H1 (cell line): ENCODE data around the gene GPX8. TPM values are rescaled to one million over a fixed set of nuclear protein-coding genes. Genes with fewer than 3 reads are reported as not detected.

Experiments used
- CTCF ChIA-PET: fragments of 300-600 bp; sonication (Branson Sonifier 250); formaldehyde crosslinking; loops from one replicate; lab custom pipeline; 2021; ENCODE audit not compliant: partially characterized antibody; lab: Charles Lee
- POLR2A ChIA-PET: fragments of 300-600 bp; sonication (Branson Sonifier 250); formaldehyde crosslinking; loops from one replicate; lab custom pipeline; 2021; ENCODE audit warnings: inconsistent platforms; ENCODE audit not compliant: partially characterized antibody; lab: Charles Lee
- DNase-seq, 2 experiments: peaks; one replicate each; pipeline versions ENCODE4 v3.0.0 to v3.0.0-alpha.2; 2010 to 2022; ENCODE audit warnings: low spot score in 2 of 2, low read depth in 1 of 2, mixed read lengths in 1 of 2
- FAIRE-seq: peaks from 2 replicates; lab custom pipeline; 2011; peaks lifted over from hg19 to GRCh38; lab: Jason Lieb, UNC
- H2AFZ ChIP-seq: 2 replicates; pipeline ENCODE4 v1.8.1; 2012; ENCODE audit warnings: low read length, inconsistent platforms
- H2AK5ac ChIP-seq: 2 replicates; pipeline ENCODE4 v1.6.1; 2013; ENCODE audit warnings: low read depth, low read length
- H2BK120ac ChIP-seq: replicated peaks from 2 replicates; pipeline ENCODE3; 2013; ENCODE audit warnings: low read depth, low read length, inconsistent platforms
- H2BK12ac ChIP-seq: 2 replicates; pipeline ENCODE4 v1.6.1; 2013; ENCODE audit warnings: low read depth, low read length
- H2BK15ac ChIP-seq: 2 replicates; pipeline ENCODE4 v1.6.1; 2013; ENCODE audit warnings: low read length
- H2BK20ac ChIP-seq: 2 replicates; pipeline ENCODE4 v1.6.1; 2013; ENCODE audit warnings: low read length
- H2BK5ac ChIP-seq: 2 replicates; pipeline ENCODE4 v1.6.1; 2013; ENCODE audit warnings: low read depth, low read length
- H3K14ac ChIP-seq: 2 replicates; pipeline ENCODE4 v1.6.1; 2013; ENCODE audit warnings: inconsistent platforms; ENCODE audit not compliant: insufficient read length
- H3K18ac ChIP-seq: 2 replicates; pipeline ENCODE4 v1.6.1; 2013; ENCODE audit warnings: low read length; ENCODE audit errors: extremely low read depth
- H3K23ac ChIP-seq: 2 replicates; pipeline ENCODE4 v1.6.1; 2013; ENCODE audit warnings: inconsistent platforms; ENCODE audit not compliant: insufficient read length
- H3K23me2 ChIP-seq: 2 replicates; pipeline ENCODE4 v1.6.1; 2013; ENCODE audit warnings: low read depth, low read length
- H3K27ac ChIP-seq: 2 replicates; pipeline ENCODE4 v1.6.1; 2011; ENCODE audit warnings: low read depth, low read length, inconsistent platforms
- H3K27me3 ChIP-seq, 4 experiments: replicated peaks in 1 of 4; 1 replicate in 1 of 4; 2 replicates in 3 of 4; pipeline versions ENCODE4 v1.6.1 to v1.8.1; 2011 to 2013; ENCODE audit warnings: low read length in 3 of 4, mild to moderate bottlenecking in 3 of 4, inconsistent platforms in 2 of 4, mixed read lengths in 2 of 4, moderate library complexity in 1 of 4; ENCODE audit not compliant: control insufficient read depth in 3 of 4, insufficient read depth in 3 of 4; ENCODE audit errors: extremely low read depth in 1 of 4
- H3K36me3 ChIP-seq, 4 experiments: 2 replicates each; pipeline versions ENCODE4 v1.6.1 to v1.8.1; 2011 to 2013; ENCODE audit warnings: mild to moderate bottlenecking in 4 of 4, low read length in 3 of 4, moderate library complexity in 2 of 4, control low read depth in 1 of 4, inconsistent platforms in 1 of 4; ENCODE audit not compliant: insufficient read depth in 4 of 4, control insufficient read depth in 2 of 4
- H3K4ac ChIP-seq: replicated peaks from 2 replicates; pipeline ENCODE3; 2013; ENCODE audit warnings: low read length, low read depth, mixed read lengths, inconsistent platforms; ENCODE audit not compliant: insufficient read length
- H3K4me1 ChIP-seq, 4 experiments: replicated peaks in 1 of 4; 1 replicate in 1 of 4; 2 replicates in 3 of 4; pipeline versions ENCODE4 v1.6.1 to v1.8.1; 2011 to 2013; ENCODE audit warnings: low read length in 3 of 4, inconsistent platforms in 2 of 4, mixed read lengths in 1 of 4; ENCODE audit not compliant: insufficient read depth in 4 of 4, control insufficient read depth in 3 of 4
- H3K4me2 ChIP-seq, 2 experiments: 2 replicates each; pipeline versions ENCODE4 v1.6.1 to v1.8.1; 2011 to 2013; ENCODE audit warnings: low read depth in 2 of 2, low read length in 2 of 2, control low read depth in 1 of 2, inconsistent platforms in 1 of 2, mild to moderate bottlenecking in 1 of 2; ENCODE audit not compliant: insufficient read depth in 1 of 2
- H3K4me3 ChIP-seq, 4 experiments: fragments of 200-600, 300-600 bp in 1 of 4; sonication (generic), shearing (Covaris generic), sonication (Bioruptor Twin) in 1 of 4; 2 replicates each; pipeline versions ENCODE4 v1.5.1 to v1.8.1; 2011 to 2016; ENCODE audit warnings: low read length in 4 of 4, low read depth in 3 of 4, control low read depth in 2 of 4, inconsistent platforms in 2 of 4, mild to moderate bottlenecking in 2 of 4, mixed read lengths in 1 of 4, moderate library complexity in 1 of 4; ENCODE audit not compliant: insufficient read depth in 2 of 4; ENCODE audit errors: extremely low read depth in 1 of 4
- H3K56ac ChIP-seq: replicated peaks from 2 replicates; pipeline ENCODE3; 2013; ENCODE audit warnings: low read depth, mild to moderate bottlenecking, mixed read lengths, low read length, inconsistent platforms; ENCODE audit not compliant: insufficient read length
- H3K79me1 ChIP-seq: 2 replicates; pipeline ENCODE4 v1.6.1; 2013; ENCODE audit warnings: low read depth, low read length, control low read depth
- H3K79me2 ChIP-seq, 2 experiments: 2 replicates each; pipeline versions ENCODE4 v1.6.1 to v1.8.1; 2012 to 2013; ENCODE audit warnings: low read length in 2 of 2, mild to moderate bottlenecking in 2 of 2, inconsistent platforms in 1 of 2; ENCODE audit not compliant: insufficient read depth in 2 of 2, control insufficient read depth in 1 of 2
- H3K9ac ChIP-seq, 4 experiments: replicated peaks in 1 of 4; 1 replicate in 1 of 4; 2 replicates in 3 of 4; pipeline versions ENCODE4 v1.6.1 to v1.8.1; 2011 to 2013; ENCODE audit warnings: low read depth in 3 of 4, low read length in 3 of 4, control low read depth in 2 of 4, mild to moderate bottlenecking in 2 of 4, moderate library complexity in 2 of 4, inconsistent platforms in 1 of 4; ENCODE audit errors: extremely low read depth in 1 of 4
- H3K9me3 ChIP-seq, 2 experiments: 2 replicates each; pipeline versions ENCODE4 v1.6.1 to v1.8.1; 2012 to 2013; ENCODE audit warnings: mild to moderate bottlenecking in 2 of 2, moderate library complexity in 2 of 2, control low read depth in 1 of 2, inconsistent platforms in 1 of 2, low read depth in 1 of 2, low read length in 1 of 2, mixed read lengths in 1 of 2; ENCODE audit not compliant: insufficient read depth in 2 of 2
- H4K20me1 ChIP-seq, 2 experiments: replicated peaks in 1 of 2; 2 replicates each; pipeline versions ENCODE3 to v1.8.1; 2011 to 2013; ENCODE audit warnings: inconsistent platforms in 2 of 2, low read length in 2 of 2, mild to moderate bottlenecking in 1 of 2; ENCODE audit not compliant: insufficient read depth in 2 of 2, control insufficient read depth in 1 of 2
- H4K5ac ChIP-seq: 2 replicates; pipeline ENCODE4 v1.6.1; 2013; ENCODE audit warnings: low read length, low read depth, mixed read lengths, inconsistent platforms; ENCODE audit not compliant: insufficient read length
- H4K8ac ChIP-seq: 2 replicates; pipeline ENCODE4 v1.8.0; 2013; ENCODE audit warnings: mild to moderate bottlenecking, moderate library complexity, low read length, inconsistent platforms; ENCODE audit not compliant: insufficient read depth; ENCODE audit errors: extremely low read depth
- H4K91ac ChIP-seq: replicated peaks from 2 replicates; pipeline ENCODE3; 2013; ENCODE audit warnings: low read length, mixed read lengths, inconsistent platforms; ENCODE audit not compliant: insufficient read length
- BACH1 ChIP-seq: IDR thresholded peaks from 2 replicates; pipeline ENCODE4 v1.6.1; 2012; ENCODE audit warnings: low read length, improper control_type of control experiment
- BCL11A ChIP-seq, 2 experiments: IDR thresholded peaks; one replicate each; pipeline ENCODE4 v1.6.1; 2011; ENCODE audit warnings: low read depth in 2 of 2, low read length in 2 of 2, mild to moderate bottlenecking in 2 of 2
- CHD2 ChIP-seq: IDR thresholded peaks from 2 replicates; pipeline ENCODE4 v1.6.1; 2012; ENCODE audit warnings: low read length, improper control_type of control experiment
- GTF2F1 ChIP-seq: IDR thresholded peaks from 2 replicates; pipeline ENCODE4 v1.6.1; 2012; ENCODE audit warnings: low read depth, low read length, improper control_type of control experiment, borderline replicate concordance
- HDAC6 ChIP-seq: IDR thresholded peaks from one replicate; pipeline ENCODE4 v1.7.1; 2012; ENCODE audit warnings: low read depth, mild to moderate bottlenecking, inconsistent platforms, low read length, moderate library complexity
- JUND ChIP-seq: IDR thresholded peaks from 2 replicates; pipeline ENCODE4 v1.6.1; 2011; ENCODE audit warnings: mild to moderate bottlenecking, improper control_type of control experiment, low read length
- KDM1A ChIP-seq: fragments of 200-600, 300-600 bp; sonication (generic); IDR thresholded peaks from 2 replicates; pipeline ENCODE4 v1.7.1; 2016; ENCODE audit warnings: mild to moderate bottlenecking, low read length, borderline replicate concordance
- KDM4A ChIP-seq: IDR thresholded peaks from one replicate; pipeline ENCODE4 v1.7.1; 2012; ENCODE audit warnings: low read depth, mild to moderate bottlenecking, moderate library complexity, low read length, inconsistent platforms; ENCODE audit not compliant: severe bottlenecking
- KDM5A ChIP-seq: fragments of 200-600 bp; IDR thresholded peaks from 2 replicates; pipeline ENCODE4 v1.7.1; 2012; ENCODE audit warnings: mild to moderate bottlenecking, low read length, inconsistent platforms, mixed read lengths
- SIN3A ChIP-seq, 2 experiments: IDR thresholded peaks in 1 of 2; conservative IDR thresholded peaks in 1 of 2; 2 replicates each; pipeline ENCODE4 v1.6.1; 2011 to 2012; ENCODE audit warnings: low read length in 2 of 2, improper control_type of control experiment in 1 of 2, low read depth in 1 of 2, mild to moderate bottlenecking in 1 of 2
- SP4 ChIP-seq: IDR thresholded peaks from 2 replicates; pipeline ENCODE4 v1.6.1; 2012; ENCODE audit warnings: low read length, inconsistent platforms
- SRF ChIP-seq: IDR thresholded peaks from 2 replicates; pipeline ENCODE4 v1.6.1; 2011; ENCODE audit warnings: mild to moderate bottlenecking, low read depth, low read length, moderate library complexity
- SUZ12 ChIP-seq: fragments of 200-600 bp; sonication (generic); IDR thresholded peaks from 2 replicates; pipeline ENCODE4 v1.6.1; 2012; ENCODE audit warnings: mild to moderate bottlenecking, inconsistent platforms, low read length, moderate library complexity, mixed read lengths
- YY1 ChIP-seq: IDR thresholded peaks from 2 replicates; pipeline ENCODE4 v1.6.1; 2011; ENCODE audit warnings: low read depth, mild to moderate bottlenecking, low read length
- WGBS, 2 experiments: shearing (Covaris generic) in 1 of 2; methylation state at CpG; one replicate each; pipeline versions ENCODE4 v1.1.6 to v1.1.7; 2013 to 2015; ENCODE audit warnings: low lambda C conversion rate in 2 of 2, mixed read lengths in 2 of 2, inconsistent platforms in 1 of 2, low coverage in 1 of 2, missing lambda C conversion rate in 1 of 2; ENCODE audit not compliant: insufficient replicate concordance in 2 of 2, insufficient coverage in 1 of 2, insufficient read length in 1 of 2; ENCODE audit errors: extremely low coverage in 1 of 2, missing lambda C conversion rate in 1 of 2; 5-methylcytosine and 5-hydroxymethylcytosine counted together
- polyA plus RNA-seq, 7 experiments: library from polyadenylated mRNA; depleted of rRNA in 3 of 7; stranded (reverse) in 5 of 7; unstranded in 2 of 7; fragments of >200 nt in 5 of 7; fragments of 200-250 nt in 2 of 7; gene quantifications; 1 replicate in 5 of 7; 2 replicates in 1 of 7; 4 replicates in 1 of 7; pipeline versions ENCODE4 v1.2.1 to v1.2.3, GENCODE V29; 2011 to 2013; ENCODE audit warnings: missing spikeins in 2 of 7, mixed read lengths in 2 of 7
- total RNA-seq: library from RNA; stranded (reverse); fragmentation: NEBNext Ultra II Directional; extraction: Animal tissue kit (Norgen Biotek cat#: 25700); gene quantifications from 2 replicates; pipeline ENCODE4 v1.2.1, GENCODE V29; 2021

The GPX8 gene
- total and polyA plus RNA-seq, 2 of the 8 experiments (the other 6 are each of a cell fraction or from before 2014, with no cell fraction given) = 19.5 to 60.4 TPM

GRCh38 chr5:55114061-55114460 lies 45.9 kb upstream of the GPX8 start:
- Histone ChIP-seq H3K9ac (no peak overlapping the region), H3K23me2 (no peaks in the 10 kb centered on the region), H4K91ac (no peak overlapping the region), H2BK5ac (no peak overlapping the region), H4K5ac (no peak overlapping the region), H3K56ac (no peak overlapping the region), H2AK5ac (no peak overlapping the region), H2BK12ac (no peak overlapping the region), H2BK20ac (no peak overlapping the region), H2BK15ac (no peak overlapping the region), H4K20me1 (no peaks in the 10 kb centered on the region), H3K4me2 (no peak overlapping the region), H3K4me3 (no peak overlapping the region), H3K27me3 (no peaks in the 10 kb centered on the region), H2BK120ac (no peak overlapping the region), H3K27ac (no peak overlapping the region), H2AFZ (no peak overlapping the region), H3K14ac (no peak overlapping the region), H4K8ac (no peak overlapping the region), H3K79me1 (no peaks in the 10 kb centered on the region), H3K9me3 (no peaks in the 10 kb centered on the region), H3K23ac (no peak overlapping the region), H3K4ac (no peak overlapping the region), H3K18ac (no peak overlapping the region), H3K79me2 (no peaks in the 10 kb centered on the region), H3K4me1 (peaks cover 0 to 5% (median 1%) of the 10 kb centered on the region in 4 experiments; a peak in 2 of 7 replicates), H3K36me3 (no peaks in the 10 kb centered on the region)
- FAIRE-seq = no peak
- ChIA-PET CTCF (interaction anchor here (2.0 kb wide), 1 partner anchor 203 kb away, joined by 4 read pairs; no protein-coding TSS in a partner anchor), POLR2A (interaction anchor here (0.6 kb wide), 1 partner anchor 893 kb away, joined by 3 read pairs; no protein-coding TSS in a partner anchor)
- WGBS, 2 experiments = 72% methylated on average over 3 of the region's 3 CpGs; no CpG with 5 or more reads in 1 of the 2 experiments
- no peak for DNase-seq
- TF ChIP-seq CHD2 = no peak
- TF ChIP-seq GTF2F1 = no peak
- no peak for TF ChIP-seq BCL11A (IDR thresholded peaks at IDR 0.05; ENCODE audit: low read depth in 2 of 2, low read length in 2 of 2)
- no peak for TF ChIP-seq HDAC6
- TF ChIP-seq SRF = no peak
- TF ChIP-seq BACH1 = no peak
- TF ChIP-seq KDM5A = no peak
- TF ChIP-seq YY1 = no peak
- TF ChIP-seq SIN3A (conservative IDR thresholded peaks at IDR 0.05 in 1 of 2, IDR thresholded peaks at IDR 0.05 in 1 of 2; ENCODE audit: low read depth in 1 of 2, low read length in 2 of 2) = no peak
- no peak for TF ChIP-seq KDM1A
- no peak for TF ChIP-seq JUND
- TF ChIP-seq KDM4A = no peak
- no peak for TF ChIP-seq SP4
- TF ChIP-seq SUZ12 = no peak
